Measurements from ENCODE around the gene RSRC1. TPM values are rescaled to one million over a fixed set of nuclear protein-coding genes. Genes with fewer than 3 reads are reported as not detected.
"Not testable (repeated sequence)": the region's sequence is repeated elsewhere in the genome, so short reads cannot be mapped to it uniquely, and the experiment has no call there.

The RSRC1 gene
- total RNA-seq, 1 donor from 2014 or later: 7.5 TPM

DNA sequence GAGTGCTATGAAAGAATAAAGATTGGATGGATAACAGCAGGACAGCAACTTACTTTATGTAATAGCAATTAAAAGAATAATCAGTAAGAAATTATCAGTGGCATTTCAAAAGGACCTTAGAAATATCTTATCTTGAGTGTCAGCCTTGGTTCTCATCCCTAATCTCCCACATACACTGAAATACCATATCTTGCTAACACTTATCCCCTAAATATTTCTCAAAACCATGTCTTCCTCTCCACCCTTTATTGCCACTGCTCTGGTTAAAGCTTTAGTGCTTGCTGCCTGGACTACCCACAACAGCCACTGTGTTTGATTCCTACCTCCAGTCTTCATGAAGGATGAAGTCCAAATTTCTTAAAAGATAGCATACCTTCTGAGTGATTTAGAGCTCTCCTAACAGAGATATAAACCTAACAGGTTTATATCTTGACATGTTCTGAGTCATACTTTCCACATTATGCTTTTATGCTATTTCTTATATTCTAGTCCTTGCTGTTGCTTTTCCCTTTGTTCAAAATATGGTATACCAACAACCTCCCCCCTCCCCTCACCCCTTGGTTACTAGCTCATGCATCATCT lies 202.8 kb downstream of the RSRC1 start:
- ATAC-seq (no peak), DNase-seq (ENCODE audit: low spot score) (no peak)

DNA sequence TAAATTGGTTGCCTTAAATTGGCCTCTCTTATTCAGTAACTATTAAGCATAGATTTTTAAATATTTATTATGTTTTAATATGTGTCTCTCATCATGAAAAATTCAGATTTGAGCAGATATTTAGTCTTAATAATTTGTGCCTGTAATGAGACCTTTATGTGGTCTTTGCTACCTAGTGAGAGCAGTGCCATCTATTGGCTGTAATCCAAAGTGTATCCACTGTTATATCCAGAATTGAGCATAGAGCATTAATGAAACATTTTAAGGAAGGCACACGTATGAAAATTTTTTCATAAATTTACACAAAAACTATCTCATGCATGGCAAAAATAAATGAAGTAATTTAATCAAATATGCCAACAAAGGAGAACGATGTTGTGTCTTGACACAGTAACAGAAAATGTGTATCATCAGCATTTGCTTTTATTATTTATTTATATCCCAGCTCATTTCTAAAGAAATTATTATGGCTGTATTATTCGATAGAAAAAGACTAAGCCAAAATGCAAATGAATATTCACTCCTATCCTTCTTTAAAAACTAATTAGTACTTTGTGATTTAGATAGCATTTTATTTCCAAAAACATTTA lies 203.5 kb downstream of the RSRC1 start:
- ATAC-seq: no peak

DNA sequence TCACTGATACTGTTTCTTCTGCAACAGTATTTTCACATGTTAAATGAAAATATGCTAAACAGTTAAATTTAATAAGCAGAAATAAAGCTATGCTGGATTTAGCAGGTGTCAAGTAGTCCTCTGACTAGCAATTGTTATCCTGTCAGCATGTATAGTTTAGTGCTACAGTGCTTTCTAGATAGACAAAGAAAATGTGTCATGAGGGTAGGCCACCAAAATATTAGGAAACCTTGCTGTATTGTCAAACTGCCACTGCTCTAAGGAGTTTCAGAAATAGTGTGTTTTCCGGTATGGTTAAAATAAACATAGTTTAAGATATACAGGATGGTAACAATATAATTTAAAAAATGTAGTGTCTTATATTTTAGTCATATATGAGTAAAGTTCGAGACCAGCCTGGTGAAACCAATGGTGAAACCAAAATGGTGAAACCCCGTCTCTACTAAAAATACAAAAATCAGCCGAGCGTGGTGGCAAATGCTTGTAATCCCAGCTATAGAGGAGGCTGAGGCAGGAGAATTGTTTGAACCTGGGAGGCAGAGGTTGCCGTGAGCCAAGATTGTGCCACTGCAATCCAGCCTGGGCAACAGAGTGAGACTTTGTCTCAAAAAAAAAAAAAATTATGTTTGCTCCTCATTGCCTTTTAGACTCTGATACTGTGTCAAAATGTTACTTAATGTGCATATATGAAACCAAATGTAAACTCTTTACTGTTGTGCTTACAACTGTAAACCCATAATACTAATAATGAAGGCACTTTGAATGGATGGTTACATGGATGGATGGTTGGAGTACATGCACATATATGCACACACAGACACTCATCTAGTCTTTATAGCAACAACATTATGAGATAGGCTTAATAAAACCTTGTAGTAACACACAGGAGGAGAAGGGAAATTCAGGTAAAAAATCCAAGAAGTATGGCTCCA lies 204.8 kb downstream of the RSRC1 start:
- ATAC-seq (no peak), DNase-seq (ENCODE audit: low spot score) (no peak)

More for the DNA sequence above, 203.5 kb downstream of the RSRC1 start:
- DNase-seq (ENCODE audit: low spot score): no peak

DNA sequence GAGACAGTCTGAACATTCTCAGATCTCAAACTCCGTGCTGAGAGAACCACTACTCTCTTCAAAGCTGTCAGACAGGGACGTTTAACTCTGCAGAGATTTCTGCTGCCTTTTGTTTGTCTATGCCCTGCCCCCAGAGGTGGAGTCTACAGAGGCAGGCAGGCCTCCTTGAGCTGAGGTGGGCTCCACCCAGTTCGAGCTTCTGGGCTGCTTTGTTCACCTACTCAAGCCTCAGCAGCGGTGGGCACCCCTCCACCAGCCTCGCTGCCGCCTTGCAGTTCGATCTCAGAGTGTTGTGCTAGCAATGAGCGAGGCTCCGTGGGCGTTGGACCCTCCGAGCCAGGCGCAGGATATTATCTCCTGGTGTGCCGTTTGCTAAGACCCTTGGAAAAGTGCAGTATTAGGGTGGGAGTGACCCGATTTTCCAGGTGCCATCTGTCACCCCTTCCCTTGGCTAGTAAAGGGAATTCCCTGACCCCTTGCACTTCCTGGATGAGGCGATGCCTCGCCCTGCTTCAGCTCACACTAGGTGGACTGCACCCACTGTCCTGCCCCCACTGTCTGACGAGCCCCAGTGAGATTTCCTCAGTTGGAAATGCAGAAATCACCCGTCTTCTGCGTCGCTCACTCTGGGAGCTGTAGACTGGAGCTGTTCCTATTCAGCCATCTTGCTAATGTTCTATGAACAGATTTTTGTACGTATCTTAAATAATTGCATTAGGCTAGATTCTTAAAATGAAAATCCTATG lies 220.0 kb downstream of the RSRC1 start:
- not testable (repeated sequence) for DNase-seq (ENCODE audit: low spot score)

DNA sequence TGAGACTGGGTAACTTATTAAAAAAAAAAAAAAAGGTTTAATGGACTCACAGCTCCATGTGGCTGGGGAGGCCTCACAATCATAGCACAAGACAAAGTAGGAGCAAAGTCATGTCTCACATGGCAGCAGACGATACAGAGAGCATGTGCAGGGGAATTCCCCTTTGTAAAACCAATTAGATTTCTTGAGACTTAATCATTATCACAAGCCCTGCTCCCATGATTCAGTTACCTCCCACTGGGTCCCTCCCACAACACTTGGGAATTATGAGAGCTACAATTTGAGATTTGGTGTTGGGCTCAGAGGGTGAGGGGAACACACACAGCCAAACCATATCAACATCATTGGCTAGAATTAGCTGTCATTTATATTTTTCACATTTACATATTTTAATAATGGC lies 221.0 kb downstream of the RSRC1 start:
- DNase-seq (ENCODE audit: low spot score): no peak
- no peak for ATAC-seq

More for the DNA sequence above, 220.0 kb downstream of the RSRC1 start:
- ATAC-seq: not testable (repeated sequence)

DNA sequence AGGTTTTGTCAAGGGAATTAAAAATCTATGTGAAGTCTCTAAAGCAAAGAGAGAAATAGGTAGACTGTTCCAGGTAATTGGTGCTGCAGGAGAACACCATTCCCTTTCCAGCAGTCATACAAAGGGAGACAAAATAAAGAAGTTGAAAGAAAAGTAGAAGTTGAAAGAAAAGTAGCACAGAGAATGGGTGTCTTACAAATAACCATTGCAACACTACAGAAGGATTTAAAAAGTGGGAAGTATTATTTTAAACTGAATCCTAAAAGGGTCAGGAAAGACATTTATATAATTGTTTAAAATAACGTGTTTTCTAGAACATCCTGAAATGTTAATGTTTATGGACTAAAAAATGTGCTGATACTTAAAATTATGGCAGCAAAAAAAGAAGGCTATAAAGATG lies 223.8 kb downstream of the RSRC1 start:
- ATAC-seq: no peak
- no peak for DNase-seq (ENCODE audit: low spot score)

DNA sequence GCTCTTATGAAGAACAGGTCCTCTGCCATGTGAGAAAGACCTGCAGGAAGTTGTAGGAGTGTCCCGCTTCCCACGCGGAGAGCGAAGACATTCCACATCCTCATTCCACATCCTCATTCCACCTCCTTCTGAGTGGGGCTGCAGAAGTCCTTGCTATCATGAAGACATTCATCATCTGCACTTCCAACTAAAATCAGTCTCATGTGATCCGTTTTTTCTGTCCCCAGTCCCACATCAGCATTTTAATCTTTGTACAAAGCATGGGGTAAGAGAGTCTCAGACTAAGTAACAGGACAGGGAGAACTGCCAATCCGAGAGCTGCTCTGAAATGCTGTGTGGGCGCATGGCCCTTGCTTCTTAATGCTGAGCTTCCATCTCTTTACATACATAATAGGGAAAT lies 227.2 kb downstream of the RSRC1 start:
- no peak for DNase-seq (ENCODE audit: low spot score)
- no peak for ATAC-seq

DNA sequence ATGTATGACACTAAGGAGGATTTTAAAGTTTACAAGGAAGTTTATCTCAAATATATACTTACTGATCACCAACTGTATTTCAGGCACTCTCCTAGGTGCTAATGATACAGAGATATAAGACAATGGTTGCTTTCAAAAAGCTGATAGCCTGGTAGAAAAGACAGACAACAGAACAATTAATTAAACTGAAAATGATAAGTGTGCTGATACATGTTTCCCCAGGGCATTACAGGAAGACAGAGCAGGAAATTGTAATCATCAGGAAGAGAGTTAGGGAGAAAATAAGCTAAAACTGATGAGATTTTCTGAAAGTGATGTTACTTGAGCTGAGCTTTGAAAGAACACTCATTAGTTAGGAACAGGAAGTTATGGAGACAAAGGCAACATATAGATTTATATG lies 229.7 kb downstream of the RSRC1 start:
- DNase-seq (ENCODE audit: low spot score): no peak
- no peak for ATAC-seq

DNA sequence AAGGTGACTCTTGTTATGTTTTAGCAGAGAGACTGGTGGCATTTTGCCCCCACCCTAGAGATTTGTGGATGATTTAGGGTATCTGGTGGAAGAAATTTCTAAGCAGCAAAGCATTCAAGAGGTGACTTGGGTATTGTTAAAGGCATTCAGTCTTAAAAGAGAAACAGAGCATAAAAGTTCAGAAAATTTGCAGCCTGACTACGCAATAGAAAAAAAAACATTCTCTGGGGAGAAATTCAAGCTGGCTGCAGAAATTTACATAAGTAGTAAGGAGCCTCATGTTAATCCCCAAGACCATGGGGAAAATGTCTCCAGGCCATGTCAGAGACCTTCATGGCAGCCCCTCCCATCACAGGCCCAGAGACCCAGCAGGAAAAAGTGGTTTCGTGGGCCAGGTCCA lies 231.1 kb downstream of the RSRC1 start:
- DNase-seq (ENCODE audit: low spot score); ATAC-seq: not testable (repeated sequence)

DNA sequence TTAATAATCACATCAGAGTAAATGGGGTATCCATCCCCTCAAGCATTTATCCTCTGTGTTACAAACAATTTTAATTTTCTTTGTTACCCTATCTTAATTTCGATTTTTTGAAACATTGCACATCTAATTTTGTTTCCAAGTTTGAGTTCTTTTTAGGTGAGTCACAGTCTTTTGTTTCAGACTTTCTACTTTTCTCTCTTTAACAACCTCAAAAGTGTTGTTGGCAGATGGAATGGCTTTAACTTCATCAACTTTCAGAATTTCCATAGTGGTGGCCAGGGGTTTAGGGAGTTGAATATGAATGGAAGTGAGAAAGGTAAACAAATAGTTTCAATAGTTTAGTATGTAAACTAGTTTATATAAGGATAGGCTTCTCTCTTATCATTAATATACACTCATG lies 238.1 kb downstream of the RSRC1 start:
- DNase-seq (ENCODE audit: low spot score): no peak
- ATAC-seq: no peak

DNA sequence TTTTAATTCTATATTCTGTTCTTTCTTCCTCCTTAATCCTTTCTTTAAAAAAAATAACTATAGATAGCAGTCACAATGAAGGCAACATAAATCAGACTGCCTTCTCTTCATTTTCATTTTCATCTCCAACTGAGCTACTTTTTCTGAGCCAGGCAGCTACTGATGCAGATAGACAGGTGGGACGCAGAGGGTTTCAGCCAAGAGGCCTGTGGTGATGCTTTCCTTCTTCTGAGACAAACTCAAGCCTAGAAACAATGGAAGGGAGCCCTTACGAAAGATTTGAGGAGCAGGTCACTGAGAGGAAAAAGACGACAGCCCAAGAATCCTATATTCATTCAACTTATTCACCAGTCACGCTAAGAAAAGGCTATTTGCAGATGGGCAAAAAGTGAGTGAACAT lies 241.1 kb downstream of the RSRC1 start:
- no peak for DNase-seq (ENCODE audit: low spot score)
- no peak for ATAC-seq

DNA sequence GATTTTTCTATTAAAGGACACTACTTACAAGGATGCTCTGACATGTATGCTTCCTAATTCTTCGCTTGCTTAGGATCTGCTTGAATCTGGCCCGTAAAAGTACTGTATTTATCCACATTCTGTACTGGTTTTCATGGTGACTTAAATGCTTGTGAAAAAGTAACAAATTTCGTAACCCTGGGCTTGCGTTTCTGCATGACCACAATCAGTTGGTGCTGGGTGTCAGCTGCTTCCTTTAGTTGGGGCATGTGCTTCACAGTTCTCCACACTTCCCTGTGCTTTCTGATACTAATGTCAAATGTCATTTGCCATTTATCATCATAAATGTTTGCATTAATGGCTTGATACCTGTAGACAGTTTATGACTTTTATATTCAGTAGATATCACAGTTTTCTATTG lies 242.7 kb downstream of the RSRC1 start:
- ATAC-seq (no peak), DNase-seq (ENCODE audit: low spot score) (no peak)

DNA sequence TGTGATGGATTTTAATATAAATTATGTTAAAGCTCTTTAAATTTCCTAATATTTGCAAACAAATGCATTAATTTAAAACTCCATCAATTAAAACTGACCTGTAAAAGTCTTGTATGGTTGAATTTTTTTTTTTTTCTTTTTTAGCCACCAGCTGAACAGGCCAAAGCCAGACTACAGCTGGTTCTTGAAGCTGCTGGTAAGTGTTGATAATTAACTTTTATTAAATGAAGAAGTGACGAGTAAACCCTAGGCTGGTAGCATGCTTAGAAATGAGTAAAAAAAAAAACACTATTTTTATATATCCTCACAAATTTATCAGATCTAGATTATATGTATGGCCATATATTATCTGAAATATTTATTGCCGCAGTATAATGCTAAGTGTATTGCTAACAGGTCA lies 244.8 kb downstream of the RSRC1 start:
- DNase-seq (ENCODE audit: low spot score) (no peak), ATAC-seq (no peak)

DNA sequence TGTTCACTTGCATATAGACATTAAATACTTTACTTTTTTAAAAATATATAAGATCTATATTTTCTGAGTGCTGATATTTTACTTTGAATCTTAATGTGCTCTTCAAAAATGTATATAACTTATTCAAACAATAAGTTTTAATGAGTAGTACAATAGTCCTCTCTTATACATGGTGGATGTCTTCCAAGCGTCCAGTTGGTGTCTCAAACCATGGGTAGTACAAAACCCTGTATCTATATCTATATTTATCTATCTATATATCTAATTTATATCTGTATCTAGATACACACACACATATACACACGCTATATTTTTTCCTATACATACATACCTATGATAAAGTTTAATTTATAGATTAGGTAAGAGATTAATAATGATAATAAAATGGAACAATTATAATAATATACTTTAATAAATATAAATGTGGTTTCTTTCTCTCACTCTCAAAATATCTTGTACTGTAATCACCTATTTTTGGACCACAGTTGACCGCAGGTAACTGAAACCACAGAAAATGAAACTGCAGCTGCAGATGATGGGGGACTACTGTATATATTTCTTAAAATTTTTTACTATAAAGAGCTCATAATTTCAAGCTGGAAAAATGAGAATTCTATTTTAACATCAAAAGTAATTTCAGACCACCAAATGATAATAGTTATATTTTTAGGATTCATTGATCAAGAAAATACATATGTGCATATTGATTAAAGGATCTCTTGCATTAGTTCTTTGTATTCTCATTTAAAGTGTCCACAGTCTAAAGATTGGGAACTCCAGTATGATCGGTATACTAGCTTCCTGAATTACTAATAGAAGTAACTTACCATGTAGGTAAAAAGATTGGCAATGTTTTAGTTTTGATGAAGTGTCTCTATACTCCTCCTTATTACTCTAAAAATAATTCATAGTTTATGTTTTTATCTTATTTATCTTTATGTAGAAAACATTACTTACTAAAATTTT lies 246.0 kb downstream of the RSRC1 start:
- DNase-seq (ENCODE audit: low spot score) (no peak), ATAC-seq (no peak)

DNA sequence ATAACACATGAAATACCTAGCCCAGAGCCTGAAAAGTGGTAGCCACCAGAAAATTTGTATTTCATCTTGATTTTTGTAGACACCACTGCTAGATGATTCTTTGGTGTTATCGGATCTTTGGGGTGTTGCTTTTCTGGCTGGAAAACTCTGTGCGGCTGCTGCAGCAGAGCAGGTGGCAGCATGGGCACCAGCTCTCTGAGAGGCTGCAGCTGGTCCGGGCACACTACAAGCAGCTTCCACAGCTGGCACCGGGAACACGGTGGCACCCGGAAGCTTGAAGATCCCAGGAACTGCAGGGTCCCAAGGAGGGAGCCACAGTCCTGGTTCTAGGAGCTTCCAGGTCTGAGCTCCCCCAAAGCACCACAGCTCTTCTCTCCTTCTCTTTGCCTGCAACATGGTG lies 249.4 kb downstream of the RSRC1 start:
- DNase-seq (ENCODE audit: low spot score) (no peak), ATAC-seq (no peak)

DNA sequence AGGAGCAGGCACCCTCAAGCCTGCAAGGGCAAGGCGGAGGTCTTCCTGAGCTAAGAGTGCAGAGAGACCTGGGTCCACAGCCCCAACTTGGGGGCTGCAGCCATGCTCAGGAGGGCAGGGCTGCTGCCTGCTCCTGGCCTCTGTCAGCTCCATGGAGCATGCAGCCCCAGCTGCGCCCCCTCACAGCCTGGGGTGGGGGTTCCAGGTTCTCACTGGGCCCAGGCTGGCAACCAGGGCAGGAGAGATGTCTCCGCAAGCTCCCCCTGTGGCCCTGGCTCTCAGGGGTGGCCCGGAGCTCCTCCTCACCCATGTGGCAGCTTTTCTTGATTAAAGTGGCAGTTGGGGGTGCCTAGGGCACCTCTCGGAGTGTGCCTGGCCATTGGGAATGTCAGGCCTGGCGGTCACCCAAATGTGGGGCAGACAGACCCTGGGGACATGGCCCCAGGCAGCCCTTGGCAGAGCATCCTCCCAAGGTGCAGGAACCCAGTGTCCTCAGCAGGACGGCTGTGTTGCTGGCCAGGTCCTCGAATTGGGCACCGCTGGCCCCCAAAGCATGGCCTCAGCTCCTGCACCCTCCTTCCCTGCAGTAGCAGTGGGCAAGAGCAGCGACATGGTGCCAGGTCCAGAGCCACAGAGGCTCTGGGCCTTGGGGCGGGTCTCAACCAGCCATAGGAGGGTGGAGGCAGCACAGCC lies 251.0 kb downstream of the RSRC1 start:
- DNase-seq (ENCODE audit: low spot score) (no peak), ATAC-seq (no peak)

DNA sequence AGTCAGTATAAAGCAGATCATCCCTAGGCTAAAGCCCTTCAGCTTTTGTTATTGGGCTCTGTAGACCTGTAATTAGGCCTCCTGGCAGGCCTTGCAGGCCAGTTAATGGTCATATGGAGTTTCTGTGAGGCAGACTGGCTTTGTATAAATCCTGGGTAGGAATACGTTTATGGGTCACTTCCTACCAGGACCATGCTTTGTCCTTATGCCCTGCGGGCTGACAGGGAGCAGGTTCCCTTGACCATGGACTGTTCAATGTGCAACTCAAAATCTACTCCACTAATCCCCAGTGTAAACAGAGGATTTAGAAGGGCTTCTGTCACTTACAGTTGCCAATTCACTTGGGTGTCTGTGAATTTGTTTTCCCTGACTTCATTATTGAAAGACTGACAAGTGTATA lies 258.4 kb downstream of the RSRC1 start:
- DNase-seq (ENCODE audit: low spot score) (no peak), ATAC-seq (no peak)

DNA sequence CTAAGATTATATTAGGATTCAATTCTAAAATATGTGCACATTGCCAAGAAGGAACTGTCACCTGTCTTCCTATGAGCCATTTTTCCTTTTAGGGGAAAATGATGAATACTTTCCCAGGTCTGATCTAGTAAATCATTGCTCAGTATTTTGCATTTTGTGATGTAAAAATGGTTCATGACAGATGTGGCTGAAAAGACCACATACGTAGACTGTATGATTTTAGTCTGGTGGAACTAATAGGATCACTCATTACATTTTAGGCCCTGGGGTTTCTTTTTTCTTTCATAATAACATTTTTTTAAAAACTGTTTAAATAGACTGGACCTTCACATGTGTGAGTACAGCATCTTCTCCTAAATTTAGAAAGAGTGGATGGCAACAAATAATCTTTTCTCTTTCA lies 259.4 kb downstream of the RSRC1 start:
- no peak for ATAC-seq
- no peak for DNase-seq (ENCODE audit: low spot score)

DNA sequence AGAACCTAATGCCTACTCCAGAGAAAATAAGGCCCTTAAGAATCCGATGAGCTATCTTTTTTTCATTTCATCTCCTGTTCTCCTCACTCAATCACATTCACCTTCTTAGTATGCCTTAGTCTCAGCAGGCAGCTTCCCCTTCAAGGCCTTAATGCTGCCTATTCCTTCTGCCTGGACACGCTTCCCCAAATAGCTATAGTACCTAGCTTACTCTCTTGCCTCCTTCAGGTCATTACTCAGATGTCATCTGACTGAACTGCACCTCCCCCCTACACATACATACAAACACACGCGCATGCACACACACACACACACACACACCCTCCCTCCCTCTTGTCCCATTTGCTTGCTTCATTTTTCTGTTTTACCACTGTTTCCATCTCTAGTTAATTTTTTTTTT lies 269.6 kb downstream of the RSRC1 start:
- no peak for DNase-seq (ENCODE audit: low spot score)
- no peak for ATAC-seq
